HEK293 (cell line): ENCODE measurements around the gene TRMT10C.

Experiments
- HOXC10 ChIP-seq: sonication (generic); formaldehyde crosslinking; IDR thresholded peaks from 2 replicates; pipeline ENCODE4 v1.8.1; 2023; ENCODE audit warnings: mild to moderate bottlenecking, missing genetic modification reagents
- PATZ1 ChIP-seq: fragments of 450-650 bp; formaldehyde crosslinking; IDR thresholded peaks from 2 replicates; pipeline ENCODE4 v1.5.1; 2016; ENCODE audit warnings: missing biosample characterization, missing genetic modification characterization
- PRDM10 ChIP-seq: fragments of 450-650 bp; formaldehyde crosslinking; IDR thresholded peaks from 2 replicates; pipeline ENCODE4 v1.5.1; 2016; ENCODE audit warnings: missing biosample characterization, missing genetic modification characterization
- SCRT2 ChIP-seq: fragments of 450-650 bp; formaldehyde crosslinking; IDR thresholded peaks from 2 replicates; pipeline ENCODE4 v1.5.1; 2016; ENCODE audit warnings: missing biosample characterization, missing genetic modification characterization
- WT1 ChIP-seq: fragments of 450-650 bp; formaldehyde crosslinking; IDR thresholded peaks from 2 replicates; pipeline ENCODE4 v1.5.1; 2016; ENCODE audit warnings: missing biosample characterization, missing genetic modification characterization
- ZBTB21 ChIP-seq: fragments of 450-650 bp; formaldehyde crosslinking; IDR thresholded peaks from 2 replicates; pipeline ENCODE4 v1.5.1; 2017; ENCODE audit warnings: missing biosample characterization, missing genetic modification characterization
- ZBTB44 ChIP-seq: fragments of 450-650 bp; IDR thresholded peaks from 2 replicates; pipeline ENCODE4 v1.5.1; 2018; ENCODE audit warnings: missing biosample characterization, mild to moderate bottlenecking, missing genetic modification characterization
- ZFHX2 ChIP-seq: fragments of 450-650 bp; formaldehyde crosslinking; conservative IDR thresholded peaks from 2 replicates; pipeline ENCODE4 v1.5.1; 2016; ENCODE audit warnings: missing biosample characterization, missing genetic modification characterization
- ZFP41 ChIP-seq: fragments of 450-650 bp; formaldehyde crosslinking; IDR thresholded peaks from 2 replicates; pipeline ENCODE4 v1.5.1; 2016; ENCODE audit warnings: missing biosample characterization, missing genetic modification characterization, borderline replicate concordance
- ZFP69B ChIP-seq: fragments of 450-650 bp; formaldehyde crosslinking; IDR thresholded peaks from 2 replicates; pipeline ENCODE4 v1.5.1; 2016; ENCODE audit warnings: missing biosample characterization, missing genetic modification characterization
- ZNF140 ChIP-seq: fragments of 450-650 bp; formaldehyde crosslinking; IDR thresholded peaks from 2 replicates; pipeline ENCODE4 v1.5.1; 2016; ENCODE audit warnings: missing biosample characterization, missing genetic modification characterization
- ZNF148 ChIP-seq: fragments of 450-650 bp; formaldehyde crosslinking; IDR thresholded peaks from 2 replicates; pipeline ENCODE4 v1.5.0; 2017; ENCODE audit warnings: missing biosample characterization, missing genetic modification characterization, borderline replicate concordance
- ZNF175 ChIP-seq: fragments of 450-650 bp; formaldehyde crosslinking; IDR thresholded peaks from 2 replicates; pipeline ENCODE4 v1.5.1; 2016; ENCODE audit warnings: missing biosample characterization, missing genetic modification characterization
- ZNF211 ChIP-seq: fragments of 450-650 bp; formaldehyde crosslinking; IDR thresholded peaks from 2 replicates; pipeline ENCODE4 v1.5.1; 2016; ENCODE audit warnings: low read depth, missing biosample characterization, missing genetic modification characterization
- ZNF26 ChIP-seq: fragments of 450-650 bp; formaldehyde crosslinking; IDR thresholded peaks from 2 replicates; pipeline ENCODE4 v1.5.1; 2016; ENCODE audit warnings: missing biosample characterization, missing genetic modification characterization
- ZNF560 ChIP-seq: fragments of 450-650 bp; formaldehyde crosslinking; IDR thresholded peaks from 2 replicates; pipeline ENCODE4 v1.5.1; 2017; ENCODE audit warnings: missing biosample characterization, missing genetic modification characterization, borderline replicate concordance
- ZNF561 ChIP-seq: fragments of 450-650 bp; IDR thresholded peaks from 2 replicates; pipeline ENCODE4 v1.5.1; 2018; ENCODE audit warnings: missing biosample characterization, missing genetic modification characterization, borderline replicate concordance
- ZNF626 ChIP-seq: fragments of 450-650 bp; sonication (Bioruptor Pico); formaldehyde crosslinking; IDR thresholded peaks from 2 replicates; pipeline ENCODE4 v1.5.1; 2018; ENCODE audit warnings: missing biosample characterization, missing genetic modification characterization, inconsistent platforms
- ZXDB ChIP-seq: fragments of 450-650 bp; formaldehyde crosslinking; IDR thresholded peaks from 2 replicates; pipeline ENCODE4 v1.5.1; 2016; ENCODE audit warnings: missing biosample characterization, missing genetic modification characterization

TRMT10C gene

GRCh38 chr3:101573449-101574387 is 12.1 kb downstream of the TRMT10C start, which contains the start of gene PCNP (continued):
- TF ChIP-seq ZNF626 (tag by site-specific recombination) (no peak), ZFHX2 (peak; percentile 37; the same call in 1 of the 2 replicates), ZFP41 (no peak), PATZ1 (no peak), WT1 (tag by site-specific recombination) (no peak), PRDM10 (peak; percentile 72), ZNF140 (tag by site-specific recombination) (no peak), ZBTB44 (tag by site-specific recombination) (peak; percentile 77), ZNF211 (tag by site-specific recombination) (no peak), ZFP69B (tag by site-specific recombination) (peak; percentile 26; the same call in 1 of the 2 replicates), HOXC10 (CRISPR knock-in tag) (no peak), ZBTB21 (peak; percentile 96), ZNF26 (tag by site-specific recombination) (no peak), ZNF560 (tag by site-specific recombination) (no peak), ZNF561 (tag by site-specific recombination) (peak; percentile 42; the same call in 1 of the 2 replicates), SCRT2 (tag by site-specific recombination) (0 out of 2 replicates have a peak, but pooled peaks have one; percentile 7), ZNF175 (tag by site-specific recombination) (no peak), ZNF148 (tag by site-specific recombination) (no peak), ZXDB (tag by site-specific recombination) (peak; percentile 75; the same call in 1 of the 2 replicates)
